DND-41 (cell line): ENCODE results near the gene EXOSC1.

Experiments
- CTCF ChIP-seq: IDR thresholded peaks from 2 replicates; pipeline ENCODE4 v1.5.1; 2012; ENCODE audit warnings: borderline replicate concordance, low read length, moderate library complexity, mild to moderate bottlenecking; ENCODE audit not compliant: poor library complexity, severe bottlenecking; ENCODE audit errors: extremely low read depth
- EZH2 ChIP-seq: IDR thresholded peaks from 3 replicates; pipeline ENCODE4 v1.6.1; 2012; ENCODE audit warnings: borderline replicate concordance, low read depth, mild to moderate bottlenecking, moderate library complexity, low read length, inconsistent platforms; ENCODE audit not compliant: severe bottlenecking

- TF ChIP-seq CTCF (peak; percentile 85), EZH2 (no peak)
These were observed 17.7 kb upstream of the EXOSC1 start for GRCh38 chr10:97463363-97464132.
